ENCODE measurements around the gene MN1. TPM values are rescaled to one million over a fixed set of nuclear protein-coding genes. Genes with fewer than 3 reads are reported as not detected.

The MN1 gene
- total RNA-seq, 2 experiments from 2014 or later = 0.04 to 0.10 TPM

- POLR2A ChIA-PET = no interaction called here
- CTCF ChIA-PET = no interaction called here
These were observed 26.3 kb upstream of the MN1 start for GRCh38 chr22:27827604-27828587.

- POLR2A ChIA-PET = no interaction called here
- CTCF ChIA-PET = interaction anchor here (0.6 kb wide), 1 partner anchor 454 kb away, joined by 4 read pairs; no protein-coding TSS in a partner anchor
These were observed 23.6 kb upstream of the MN1 start for GRCh38 chr22:27825174-27825573.

- ChIA-PET POLR2A (no interaction called here), CTCF (interaction anchor here (0.6 kb wide), 1 partner anchor 10 kb away, joined by 4 read pairs; no protein-coding TSS in a partner anchor)
These were observed 21.7 kb upstream of the MN1 start for GRCh38 chr22:27823221-27823620.

- POLR2A ChIA-PET = no interaction called here
- CTCF ChIA-PET = no interaction called here
These were observed 19.6 kb upstream of the MN1 start for GRCh38 chr22:27820896-27821866.

GRCh38 chr22:27816552-27816951 lies 15.0 kb upstream of the MN1 start:
- CTCF ChIA-PET = no interaction called here
- POLR2A ChIA-PET = no interaction called here

- ChIA-PET POLR2A (no interaction called here), CTCF (no interaction called here)
These were observed 14.4 kb upstream of the MN1 start for GRCh38 chr22:27815826-27816530.

- ChIA-PET POLR2A (no interaction called here), CTCF (no interaction called here)
These were observed 13.4 kb upstream of the MN1 start for GRCh38 chr22:27814993-27815392.

GRCh38 chr22:27811778-27812177 lies 10.2 kb upstream of the MN1 start:
- ChIA-PET CTCF (no interaction called here), POLR2A (no interaction called here)

GRCh38 chr22:27810609-27811151 lies 9.1 kb upstream of the MN1 start:
- CTCF ChIA-PET = no interaction called here
- POLR2A ChIA-PET = no interaction called here

GRCh38 chr22:27809700-27810608 lies 8.4 kb upstream of the MN1 start:
- CTCF ChIA-PET = no interaction called here
- POLR2A ChIA-PET = interaction anchor here (0.6 kb wide), 1 partner anchor 97 kb away, joined by 3 read pairs; no protein-coding TSS in a partner anchor

- ChIA-PET CTCF (no interaction called here), POLR2A (no interaction called here)
These were observed 7.7 kb upstream of the MN1 start for GRCh38 chr22:27809226-27809603.

GRCh38 chr22:27808451-27809225 lies 7.1 kb upstream of the MN1 start:
- POLR2A ChIA-PET = no interaction called here
- CTCF ChIA-PET = no interaction called here

GRCh38 chr22:27805841-27806240 lies 4.3 kb upstream of the MN1 start:
- CTCF ChIA-PET = interaction anchor here (0.7 kb wide), 1 partner anchor 186 kb away, joined by 3 read pairs; no protein-coding TSS in a partner anchor
- POLR2A ChIA-PET = no interaction called here

GRCh38 chr22:27804470-27805297 lies 3.1 kb upstream of the MN1 start:
- CTCF ChIA-PET = interaction anchor here (0.7 kb wide), 1 partner anchor 25 kb away, joined by 3 read pairs; no protein-coding TSS in a partner anchor
- POLR2A ChIA-PET = no interaction called here

- CTCF ChIA-PET = no interaction called here
These were observed 2.4 kb upstream of the MN1 start for GRCh38 chr22:27803841-27804415.

GRCh38 chr22:27802346-27803073 lies 954 bp upstream of the MN1 start:
- CTCF ChIA-PET = no interaction called here
- POLR2A ChIA-PET = no interaction called here

More at GRCh38 chr22:27803841-27804415, 2.4 kb upstream of the MN1 start:
- POLR2A ChIA-PET = no interaction called here
